Measurements from ENCODE around the gene DEUP1.

DNA sequence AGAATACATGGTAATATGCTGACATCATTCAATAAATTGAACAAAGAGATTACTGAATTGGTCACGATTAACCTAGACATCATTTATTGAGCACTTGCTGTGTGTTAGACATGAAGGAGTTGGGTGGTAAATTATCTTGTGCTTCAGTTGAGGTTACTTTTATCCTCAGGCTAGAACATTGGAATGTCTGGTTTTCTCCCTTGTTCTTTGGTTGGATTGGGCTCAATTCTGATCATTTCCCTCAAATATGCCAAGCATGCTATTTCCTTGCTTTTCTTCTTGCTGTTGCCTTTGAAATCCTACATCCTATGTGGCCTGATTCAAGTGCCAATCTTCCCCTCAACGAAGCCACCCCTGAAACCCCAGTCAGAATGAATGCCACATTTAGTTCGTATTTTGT lies 65.8 kb downstream of the DEUP1 start:
- TF ChIP-seq, protein P1, sequence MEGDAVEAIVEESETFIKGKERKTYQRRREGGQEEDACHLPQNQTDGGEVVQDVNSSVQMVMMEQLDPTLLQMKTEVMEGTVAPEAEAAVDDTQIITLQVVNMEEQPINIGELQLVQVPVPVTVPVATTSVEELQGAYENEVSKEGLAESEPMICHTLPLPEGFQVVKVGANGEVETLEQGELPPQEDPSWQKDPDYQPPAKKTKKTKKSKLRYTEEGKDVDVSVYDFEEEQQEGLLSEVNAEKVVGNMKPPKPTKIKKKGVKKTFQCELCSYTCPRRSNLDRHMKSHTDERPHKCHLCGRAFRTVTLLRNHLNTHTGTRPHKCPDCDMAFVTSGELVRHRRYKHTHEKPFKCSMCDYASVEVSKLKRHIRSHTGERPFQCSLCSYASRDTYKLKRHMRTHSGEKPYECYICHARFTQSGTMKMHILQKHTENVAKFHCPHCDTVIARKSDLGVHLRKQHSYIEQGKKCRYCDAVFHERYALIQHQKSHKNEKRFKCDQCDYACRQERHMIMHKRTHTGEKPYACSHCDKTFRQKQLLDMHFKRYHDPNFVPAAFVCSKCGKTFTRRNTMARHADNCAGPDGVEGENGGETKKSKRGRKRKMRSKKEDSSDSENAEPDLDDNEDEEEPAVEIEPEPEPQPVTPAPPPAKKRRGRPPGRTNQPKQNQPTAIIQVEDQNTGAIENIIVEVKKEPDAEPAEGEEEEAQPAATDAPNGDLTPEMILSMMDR (IDR thresholded peaks at IDR 0.05), result no peak
- no peak for TF ChIP-seq POLR2A (IDR thresholded peaks at IDR 0.05)
